IMR-90 (cell line): ENCODE results near the gene CYFIP2.

Experiments used
- CTCF ChIP-seq: conservative IDR thresholded peaks from 2 replicates; pipeline ENCODE4 v1.5.1; 2012; ENCODE audit warnings: mild to moderate bottlenecking, low read depth, low read length, improper control_type of control experiment
- FOS ChIP-seq: fragments of 150-350 bp; IDR thresholded peaks from 2 replicates; pipeline ENCODE4 v1.6.1; 2016; ENCODE audit warnings: low read depth, low read length
- NFE2L2 ChIP-seq: fragments of 150-350 bp; IDR thresholded peaks from 2 replicates; pipeline ENCODE4 v1.6.1; 2016; ENCODE audit warnings: low read depth, mild to moderate bottlenecking, low read length
- POLR2A ChIP-seq: IDR thresholded peaks from 2 replicates; pipeline ENCODE4 v1.6.1; 2012; ENCODE audit warnings: mild to moderate bottlenecking, low read depth, low read length

- no peak for TF ChIP-seq POLR2A
- TF ChIP-seq CTCF: no peak
- no peak for TF ChIP-seq NFE2L2
- peak; percentile 65 for TF ChIP-seq FOS
These were observed 20.4 kb upstream of the CYFIP2 start for GRCh38 chr5:157245476-157245875.
